Sigmoid colon (tissue), 4 donors: Measurements from ENCODE around the gene TP53I3.

Experiments used
- POLR2A ChIP-seq, 2 donors: fragments of 450-650 bp; IDR thresholded peaks; one replicate each; pipeline ENCODE4 v1.6.1; 2016; ENCODE audit warnings: antibody characterized with exemption in 2 of 2, mild to moderate bottlenecking in 2 of 2, moderate library complexity in 2 of 2
- POLR2AphosphoS5 ChIP-seq, 4 donors: sonication (generic); formaldehyde crosslinking; IDR thresholded peaks; one replicate each; pipeline ENCODE4 v1.6.1; 2017; ENCODE audit warnings: antibody characterized with exemption in 4 of 4
- TF ChIP-seq, protein P1 (sequence below), 4 experiments: fragments of 450-650 bp in 3 of 4; fragments of 200-600 bp in 1 of 4; IDR thresholded peaks; one replicate each; pipeline ENCODE4 v1.5.1; 2016 to 2019; ENCODE audit warnings: antibody characterized with exemption in 4 of 4, mild to moderate bottlenecking in 3 of 4, moderate library complexity in 2 of 4

- TF ChIP-seq, protein P1, sequence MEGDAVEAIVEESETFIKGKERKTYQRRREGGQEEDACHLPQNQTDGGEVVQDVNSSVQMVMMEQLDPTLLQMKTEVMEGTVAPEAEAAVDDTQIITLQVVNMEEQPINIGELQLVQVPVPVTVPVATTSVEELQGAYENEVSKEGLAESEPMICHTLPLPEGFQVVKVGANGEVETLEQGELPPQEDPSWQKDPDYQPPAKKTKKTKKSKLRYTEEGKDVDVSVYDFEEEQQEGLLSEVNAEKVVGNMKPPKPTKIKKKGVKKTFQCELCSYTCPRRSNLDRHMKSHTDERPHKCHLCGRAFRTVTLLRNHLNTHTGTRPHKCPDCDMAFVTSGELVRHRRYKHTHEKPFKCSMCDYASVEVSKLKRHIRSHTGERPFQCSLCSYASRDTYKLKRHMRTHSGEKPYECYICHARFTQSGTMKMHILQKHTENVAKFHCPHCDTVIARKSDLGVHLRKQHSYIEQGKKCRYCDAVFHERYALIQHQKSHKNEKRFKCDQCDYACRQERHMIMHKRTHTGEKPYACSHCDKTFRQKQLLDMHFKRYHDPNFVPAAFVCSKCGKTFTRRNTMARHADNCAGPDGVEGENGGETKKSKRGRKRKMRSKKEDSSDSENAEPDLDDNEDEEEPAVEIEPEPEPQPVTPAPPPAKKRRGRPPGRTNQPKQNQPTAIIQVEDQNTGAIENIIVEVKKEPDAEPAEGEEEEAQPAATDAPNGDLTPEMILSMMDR (IDR thresholded peaks at IDR 0.05), result no peak
- TF ChIP-seq POLR2A (IDR thresholded peaks at IDR 0.05), result no peak
- TF ChIP-seq POLR2AphosphoS5 (IDR thresholded peaks at IDR 0.05), result peak in 1 of 4 donors; percentile 49
Measured at GRCh38 chr2:24049485-24050021, 35.1 kb downstream of the TP53I3 start, which contains the start of gene FKBP1B.
